HL-60/S4 treated with phorbol 12-myristate 13-acetate at 8.2 ng/mL for 4 days and 3 days (cell line): ENCODE results near the gene HAO2.

ENCODE experiments used
- in situ Hi-C: fragments of 300-500 bp; cut with MboI; formaldehyde crosslinking; loops from 2 replicates; pipeline ENCODE4 v1.15.0; 2022; ENCODE audit warnings: low sequenced_read_pairs

The HAO2 gene

DNA sequence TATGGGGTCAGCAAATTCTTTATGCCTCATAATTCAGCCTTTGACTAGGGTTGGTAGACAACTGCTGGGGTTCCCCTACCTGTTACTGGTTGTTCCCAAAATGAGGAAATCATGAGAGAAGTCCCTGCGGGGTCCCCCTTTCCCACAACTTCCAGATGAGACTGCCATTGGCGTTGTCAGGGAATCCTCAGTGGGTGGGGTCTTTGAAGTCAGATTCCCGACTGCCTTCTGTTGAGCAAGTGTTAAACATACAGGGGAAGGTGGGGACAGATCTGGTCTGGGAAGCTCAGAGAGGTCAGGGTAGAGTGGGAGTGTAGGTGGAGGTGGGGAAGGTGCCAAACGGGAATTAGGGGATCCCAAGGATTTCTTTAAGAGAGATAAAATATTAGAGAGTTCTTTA is 61.1 kb downstream of the HAO2 start:
- in situ Hi-C loops: no loop called here

DNA sequence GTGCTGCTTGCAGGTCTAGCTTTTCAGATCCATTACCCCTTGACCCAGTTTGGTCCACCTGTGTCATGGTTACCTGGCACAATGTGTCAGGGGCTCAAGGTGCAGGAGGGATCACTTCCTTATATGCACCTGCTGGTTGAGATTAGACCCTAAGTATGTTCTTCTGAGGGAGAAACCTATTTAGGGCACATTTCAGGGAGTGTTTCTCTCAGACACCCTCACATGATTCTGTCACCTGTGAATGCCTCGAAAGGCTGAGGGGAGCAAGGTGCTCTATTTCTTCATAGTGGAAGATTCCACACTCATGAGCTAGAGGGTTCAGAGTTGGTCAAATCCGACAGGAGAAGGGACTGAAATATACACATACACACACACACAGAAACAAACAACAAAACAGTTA is 61.9 kb downstream of the HAO2 start:
- in situ Hi-C loops: no loop called here

DNA sequence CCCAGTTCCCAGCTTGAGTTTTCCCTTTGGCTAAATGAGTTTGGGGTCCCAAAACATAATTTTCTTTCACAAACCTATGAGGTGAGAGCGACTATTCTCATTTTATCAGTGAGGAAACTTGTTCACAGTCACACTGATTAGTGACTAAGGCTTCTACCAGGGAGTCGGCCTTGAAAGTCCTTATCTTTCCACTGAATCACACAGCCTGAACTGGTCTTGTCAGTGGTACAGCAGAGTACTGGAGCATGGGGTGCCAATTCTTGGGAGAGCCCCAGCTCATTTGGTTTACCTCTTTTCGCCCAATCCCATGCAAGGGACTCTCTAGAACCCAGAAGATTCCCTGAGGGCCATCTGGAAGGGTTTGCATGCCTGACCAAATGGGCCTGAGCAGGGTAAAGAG is 63.3 kb downstream of the HAO2 start:
- in situ Hi-C loops: no loop called here

DNA sequence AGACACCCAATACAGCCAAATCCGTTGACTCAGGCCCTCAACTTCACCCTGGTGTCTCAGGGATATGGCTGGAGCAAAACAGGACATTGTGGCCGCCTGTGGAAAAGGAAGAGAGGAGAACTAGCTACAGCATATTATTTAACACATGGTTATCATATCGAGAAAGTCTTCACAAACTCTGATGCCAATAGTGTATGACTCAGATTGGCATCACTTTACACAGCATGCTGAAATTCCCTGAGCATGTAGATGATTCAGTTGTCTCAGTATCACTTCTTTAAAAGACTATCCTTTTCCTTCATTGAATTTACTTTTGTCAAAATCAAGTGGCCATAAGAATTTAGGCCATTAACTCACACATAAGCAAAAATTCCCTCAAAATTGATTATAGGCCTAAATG is 66.5 kb downstream of the HAO2 start:
- in situ Hi-C loops: no loop called here

DNA sequence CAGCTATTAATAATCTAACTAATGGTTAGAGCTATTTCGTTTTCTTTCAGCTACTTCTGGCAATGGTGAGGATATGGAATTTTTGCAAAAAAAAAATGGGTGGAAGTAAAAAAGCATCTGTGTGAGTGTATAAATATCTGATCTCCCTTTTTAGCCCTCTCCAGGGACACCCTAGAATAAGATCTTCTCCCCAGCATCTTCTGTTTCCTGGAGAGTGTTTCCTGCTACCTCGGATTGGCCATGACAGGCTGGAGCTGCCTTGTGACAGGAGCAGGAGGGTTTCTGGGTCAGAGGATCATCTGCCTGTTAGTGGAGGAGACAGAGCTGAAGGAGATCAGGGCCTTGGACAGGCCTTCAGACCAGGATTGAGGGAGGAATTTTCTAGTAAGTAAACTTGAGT is 70.2 kb downstream of the HAO2 start:
- in situ Hi-C loops: no loop called here

DNA sequence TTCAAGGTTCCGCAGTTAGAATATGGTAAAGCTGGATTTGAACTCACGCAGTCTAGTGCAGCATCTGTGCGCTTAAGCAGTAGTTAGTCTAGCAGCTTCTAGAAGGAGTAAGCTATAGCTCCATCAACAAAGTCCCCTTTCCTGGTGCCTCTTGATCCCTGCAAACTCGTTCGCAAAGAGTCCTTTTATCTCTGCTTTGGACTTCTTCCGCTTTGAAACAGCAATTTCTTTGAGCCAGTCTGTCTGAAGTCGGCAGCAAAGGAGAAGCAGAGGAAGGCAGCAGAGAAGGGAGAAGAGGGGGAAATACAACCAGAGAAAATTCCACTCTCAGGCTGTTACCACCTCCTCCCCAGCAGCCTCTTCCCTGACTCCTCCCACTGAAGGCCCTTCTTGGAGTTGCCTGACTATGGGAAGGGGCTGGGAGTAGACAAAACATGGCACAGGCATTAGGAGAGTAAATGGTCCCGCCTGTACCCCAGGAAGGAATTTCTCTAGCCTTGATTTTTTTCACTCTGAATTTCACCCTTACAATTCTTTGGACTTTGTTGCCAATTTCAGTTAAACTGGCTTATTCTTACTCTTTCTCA is 72.2 kb downstream of the HAO2 start:
- in situ Hi-C loops: no loop called here

DNA sequence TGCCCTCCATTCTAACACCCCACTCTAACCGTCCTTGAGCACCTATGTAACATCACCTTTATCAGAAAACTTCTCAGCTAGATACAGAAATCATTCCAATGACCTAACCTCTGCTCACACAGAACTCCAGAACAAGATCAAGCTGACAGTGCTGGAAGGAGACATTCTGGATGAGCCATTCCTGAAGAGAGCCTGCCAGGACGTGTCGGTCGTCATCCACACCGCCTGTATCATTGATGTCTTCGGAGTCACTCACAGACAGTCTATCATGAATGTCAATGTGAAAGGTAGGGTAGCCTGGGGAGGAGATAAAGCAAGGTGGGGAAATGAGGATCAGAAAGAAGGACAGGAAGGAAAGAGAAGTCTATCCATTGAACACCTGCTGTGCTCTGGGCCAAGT is 74.2 kb downstream of the HAO2 start:
- in situ Hi-C loops: no loop called here
